ENCODE measurements around the gene NDUFA3. TPM values are rescaled to one million over a fixed set of nuclear protein-coding genes. Genes with fewer than 3 reads are reported as not detected.

NDUFA3 gene
- total and polyA plus RNA-seq, 2 of the 13 experiments (the other 11 are each of a cell fraction or from before 2014, with no cell fraction given): 31.6 to 75.4 TPM

- H3K9ac ChIP-seq (ENCODE audit: insufficient read depth, low read depth, low read length): peak within 1 kb of the TSS; percentile 97
- H3K4me1 ChIP-seq (ENCODE audit: insufficient read depth, low read length): peaks cover 42% of the 10 kb centered on the region
- peak within 1 kb of the TSS; percentile 88 for H3K27ac ChIP-seq (ENCODE audit: extremely low read length, insufficient read depth, low read length)
- H3K4me3 ChIP-seq (replicated peaks in 1 of 3; ENCODE audit: insufficient read depth in 1 of 3, low read depth in 2 of 3, low read length in 3 of 3): peak within 1 kb of the TSS; percentile 74 to 86 (median 82)
- peaks cover 5% of the 10 kb centered on the region for H3K9me3 ChIP-seq (ENCODE audit: low read length)
- H3K36me3 ChIP-seq (replicated peaks in 1 of 2; ENCODE audit: control insufficient read depth in 1 of 2, insufficient read depth in 2 of 2, low read length in 2 of 2): peaks cover 20 to 33% of the 10 kb centered on the region in 2 experiments
- peak within 1 kb of the TSS; percentile 72 for H2AFZ ChIP-seq (ENCODE audit: low read length)
- no CpG with 5 or more reads among the region's 103 CpGs for WGBS (ENCODE audit: low lambda C conversion rate)
- DNase-seq (ENCODE audit: low spot score) (no peak), ATAC-seq (no peak), FAIRE-seq (no peak)
- POLR2A ChIA-PET: interaction anchor here (1.0 to 2.8 kb wide), 22 partner anchors 10 to 979 kb away, joined by 3 to 73 read pairs (median 5); partner anchors contain the start of genes LENG1, LENG8, LENG9 and MBOAT7
- intact Hi-C loops (cut with micrococcal nuclease; ENCODE audit: unreplicated experiment) (loop anchor here (5.0 kb wide), 1 partner anchor 64 kb away; the partner anchor contains the start of gene RPS9), in situ Hi-C loops (cut with HindIII; ENCODE audit: extremely low pct_ligation_motif_present, low pct_unique_long_range_greater_than_20kb) (no loop called here)
- H3K27me3 ChIP-seq (ENCODE audit: control insufficient read depth in 1 of 2, insufficient read depth in 2 of 2, low read length in 2 of 2): no peaks in the 10 kb centered on the region; a peak in 1 of 5 replicates
- no TSS peak for BruUV-seq (replicated peaks)
- H4K20me1 ChIP-seq (ENCODE audit: insufficient read depth, low read length): peaks cover 10% of the 10 kb centered on the region; the same call in 1 of the 2 replicates
- H3K4me2 ChIP-seq (ENCODE audit: low read depth, low read length): peak within 1 kb of the TSS; percentile 94
- peaks cover 39% of the 10 kb centered on the region for H3K79me2 ChIP-seq (ENCODE audit: insufficient read depth, low read length)
- CTCF ChIA-PET (ENCODE audit: low intra/inter-chr PET ratio, low total read pairs): no interaction called here
- TF ChIP-seq ZNF484 (CRISPR knock-in tag; IDR thresholded peaks at IDR 0.05; ENCODE audit: borderline replicate concordance, low read depth): no peak
- peak; percentile 78 to 82 for TF ChIP-seq POLR2A (IDR thresholded peaks at IDR 0.05; ENCODE audit: insufficient read depth in 1 of 2, low read depth in 2 of 2, low read length in 2 of 2)
- TF ChIP-seq ATM (IDR thresholded peaks at IDR 0.05; ENCODE audit: borderline replicate concordance): no peak
- no peak for TF ChIP-seq HDAC1 (CRISPR knock-in tag; IDR thresholded peaks at IDR 0.05)
- TF ChIP-seq, protein P1, sequence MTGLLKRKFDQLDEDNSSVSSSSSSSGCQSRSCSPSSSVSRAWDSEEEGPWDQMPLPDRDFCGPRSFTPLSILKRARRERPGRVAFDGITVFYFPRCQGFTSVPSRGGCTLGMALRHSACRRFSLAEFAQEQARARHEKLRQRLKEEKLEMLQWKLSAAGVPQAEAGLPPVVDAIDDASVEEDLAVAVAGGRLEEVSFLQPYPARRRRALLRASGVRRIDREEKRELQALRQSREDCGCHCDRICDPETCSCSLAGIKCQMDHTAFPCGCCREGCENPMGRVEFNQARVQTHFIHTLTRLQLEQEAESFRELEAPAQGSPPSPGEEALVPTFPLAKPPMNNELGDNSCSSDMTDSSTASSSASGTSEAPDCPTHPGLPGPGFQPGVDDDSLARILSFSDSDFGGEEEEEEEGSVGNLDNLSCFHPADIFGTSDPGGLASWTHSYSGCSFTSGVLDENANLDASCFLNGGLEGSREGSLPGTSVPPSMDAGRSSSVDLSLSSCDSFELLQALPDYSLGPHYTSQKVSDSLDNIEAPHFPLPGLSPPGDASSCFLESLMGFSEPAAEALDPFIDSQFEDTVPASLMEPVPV (CRISPR knock-in tag; IDR thresholded peaks at IDR 0.05): 0 out of 2 replicates have a peak, but pooled peaks have one; percentile 61
- TF ChIP-seq EED (CRISPR knock-in tag; IDR thresholded peaks at IDR 0.05): peak; percentile 71; the same call in 1 of the 2 replicates
- 0 out of 2 replicates have a peak, but pooled peaks have one; percentile 34 for TF ChIP-seq ZFP37 (CRISPR knock-in tag; IDR thresholded peaks at IDR 0.05; ENCODE audit: borderline replicate concordance)
- TF ChIP-seq ZNF660 (CRISPR knock-in tag; IDR thresholded peaks at IDR 0.05; ENCODE audit: borderline replicate concordance, low read depth): no peak
- TF ChIP-seq U2AF1 (optimal IDR thresholded peaks at IDR 0.05; ENCODE audit: low read depth, low read length): no peak
- 0 out of 2 replicates have a peak, but pooled peaks have one; percentile 33 for TF ChIP-seq KAT8 (CRISPR knock-in tag; IDR thresholded peaks at IDR 0.05)
- TF ChIP-seq ZSCAN20 (CRISPR knock-in tag; IDR thresholded peaks at IDR 0.05; ENCODE audit: borderline replicate concordance): 0 out of 2 replicates have a peak, but pooled peaks have one; percentile 27
- no peak for TF ChIP-seq ZSCAN21 (CRISPR knock-in tag; IDR thresholded peaks at IDR 0.05; ENCODE audit: borderline replicate concordance)
- peak; percentile 85 for TF ChIP-seq ZFY (CRISPR knock-in tag; IDR thresholded peaks at IDR 0.05)
- no peak for TF ChIP-seq MLXIP (CRISPR knock-in tag; IDR thresholded peaks at IDR 0.05; ENCODE audit: borderline replicate concordance)
- TF ChIP-seq ZFP90 (CRISPR knock-in tag; IDR thresholded peaks at IDR 0.05; ENCODE audit: borderline replicate concordance): no peak
- TF ChIP-seq ZNF143 (CRISPR knock-in tag; IDR thresholded peaks at IDR 0.05): no peak
- 0 out of 2 replicates have a peak, but pooled peaks have one; percentile 61 for TF ChIP-seq ZC3H13 (CRISPR knock-in tag; IDR thresholded peaks at IDR 0.05)
- no peak for TF ChIP-seq IKZF4 (CRISPR knock-in tag; IDR thresholded peaks at IDR 0.05; ENCODE audit: borderline replicate concordance, low read depth, not compliant biosample characterization)
- TF ChIP-seq NCOA5 (CRISPR knock-in tag; IDR thresholded peaks at IDR 0.05): no peak
Observed at GRCh38 chr19:54137699-54138488, 35.2 kb downstream of the NDUFA3 start, which contains the start of gene CNOT3. Gene CNOT3 (plus strand): TSS chr19:54137762. CDS start chr19:54142979, 5,217 bp downstream.
